PFSK-1 (cell line): Measurements from ENCODE around the gene CCDC136.

Experiments used
- FOXP2 ChIP-seq: optimal IDR thresholded peaks from 2 replicates; pipeline ENCODE3; 2011; ENCODE audit warnings: borderline replicate concordance, control low read depth, inconsistent platforms; ENCODE audit not compliant: insufficient read depth; ENCODE audit errors: extremely low read length, extremely low read depth
- POLR2AphosphoS5 ChIP-seq: IDR thresholded peaks from 2 replicates; pipeline ENCODE4 v1.6.1; 2012; ENCODE audit warnings: low read depth, mild to moderate bottlenecking, control low read depth, low read length, moderate library complexity
- SIN3A ChIP-seq: IDR thresholded peaks from 2 replicates; pipeline ENCODE4 v1.6.1; 2012; ENCODE audit warnings: mild to moderate bottlenecking, low read length, moderate library complexity, borderline replicate concordance; ENCODE audit not compliant: insufficient read depth
- TAF1 ChIP-seq: IDR thresholded peaks from 2 replicates; pipeline ENCODE4 v1.6.1; 2012; ENCODE audit warnings: low read length, control low read depth, borderline replicate concordance; ENCODE audit not compliant: insufficient read depth
- TF ChIP-seq, protein P1 (sequence below), 2 experiments: IDR thresholded peaks; 2 replicates each; pipeline versions ENCODE4 v1.6.1 to v1.8.0; 2011 to 2012; ENCODE audit warnings: low read depth in 2 of 2, low read length in 2 of 2, control low read depth in 1 of 2, inconsistent platforms in 1 of 2, mild to moderate bottlenecking in 1 of 2, moderate library complexity in 1 of 2; ENCODE audit not compliant: insufficient read depth in 1 of 2

DNA sequence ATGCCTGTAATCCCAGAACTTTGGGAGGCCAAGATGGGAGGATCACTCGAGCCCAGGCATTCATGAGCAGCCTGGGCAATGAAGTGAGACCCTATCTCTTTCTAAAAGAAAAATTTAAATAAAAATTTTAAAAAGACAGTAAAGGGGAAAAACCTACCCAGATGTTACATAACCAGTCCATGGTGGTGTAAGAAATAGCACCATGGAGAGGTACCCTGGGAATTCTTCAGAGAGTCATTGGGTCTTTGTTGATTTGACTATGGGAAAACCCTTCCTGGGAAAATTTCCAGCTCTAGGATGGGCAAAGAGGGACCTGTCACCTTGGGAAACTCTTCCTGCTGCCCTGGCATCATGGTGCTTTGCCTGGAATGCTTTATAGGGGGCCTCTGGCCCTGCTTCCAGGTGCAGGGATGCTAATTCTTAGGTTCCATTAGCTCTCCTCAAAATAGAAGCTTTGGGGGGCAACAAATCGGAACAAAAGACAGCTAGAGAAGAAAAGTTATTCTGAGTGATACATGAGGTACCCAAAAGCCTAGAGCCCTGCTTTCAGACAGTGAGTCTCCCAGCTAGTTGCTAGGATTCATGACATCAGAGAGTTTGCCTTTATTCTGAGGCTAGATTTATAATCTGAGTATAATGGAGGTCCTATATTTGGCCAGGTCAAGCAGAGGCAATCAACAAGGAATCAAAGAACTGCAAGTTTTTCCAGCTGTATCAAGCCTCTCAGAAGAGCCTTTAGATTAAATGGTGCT is 10.1 kb downstream of the CCDC136 start:
- TF ChIP-seq TAF1 (no peak), POLR2AphosphoS5 (no peak), FOXP2 (no peak), SIN3A (no peak)
- TF ChIP-seq, protein P1, sequence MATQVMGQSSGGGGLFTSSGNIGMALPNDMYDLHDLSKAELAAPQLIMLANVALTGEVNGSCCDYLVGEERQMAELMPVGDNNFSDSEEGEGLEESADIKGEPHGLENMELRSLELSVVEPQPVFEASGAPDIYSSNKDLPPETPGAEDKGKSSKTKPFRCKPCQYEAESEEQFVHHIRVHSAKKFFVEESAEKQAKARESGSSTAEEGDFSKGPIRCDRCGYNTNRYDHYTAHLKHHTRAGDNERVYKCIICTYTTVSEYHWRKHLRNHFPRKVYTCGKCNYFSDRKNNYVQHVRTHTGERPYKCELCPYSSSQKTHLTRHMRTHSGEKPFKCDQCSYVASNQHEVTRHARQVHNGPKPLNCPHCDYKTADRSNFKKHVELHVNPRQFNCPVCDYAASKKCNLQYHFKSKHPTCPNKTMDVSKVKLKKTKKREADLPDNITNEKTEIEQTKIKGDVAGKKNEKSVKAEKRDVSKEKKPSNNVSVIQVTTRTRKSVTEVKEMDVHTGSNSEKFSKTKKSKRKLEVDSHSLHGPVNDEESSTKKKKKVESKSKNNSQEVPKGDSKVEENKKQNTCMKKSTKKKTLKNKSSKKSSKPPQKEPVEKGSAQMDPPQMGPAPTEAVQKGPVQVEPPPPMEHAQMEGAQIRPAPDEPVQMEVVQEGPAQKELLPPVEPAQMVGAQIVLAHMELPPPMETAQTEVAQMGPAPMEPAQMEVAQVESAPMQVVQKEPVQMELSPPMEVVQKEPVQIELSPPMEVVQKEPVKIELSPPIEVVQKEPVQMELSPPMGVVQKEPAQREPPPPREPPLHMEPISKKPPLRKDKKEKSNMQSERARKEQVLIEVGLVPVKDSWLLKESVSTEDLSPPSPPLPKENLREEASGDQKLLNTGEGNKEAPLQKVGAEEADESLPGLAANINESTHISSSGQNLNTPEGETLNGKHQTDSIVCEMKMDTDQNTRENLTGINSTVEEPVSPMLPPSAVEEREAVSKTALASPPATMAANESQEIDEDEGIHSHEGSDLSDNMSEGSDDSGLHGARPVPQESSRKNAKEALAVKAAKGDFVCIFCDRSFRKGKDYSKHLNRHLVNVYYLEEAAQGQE (IDR thresholded peaks at IDR 0.05; ENCODE audit: insufficient read depth in 1 of 2, low read depth in 2 of 2, low read length in 2 of 2): 0 out of 4 replicates have a peak, but pooled peaks of 1 of the 2 experiments have one; percentile 48
